CD8-positive, alpha-beta memory T cell (primary cell): Measurements from ENCODE around the gene PLEKHF1. TPM values are rescaled to one million over a fixed set of nuclear protein-coding genes. Genes with fewer than 3 reads are reported as not detected.

Experiments
- CTCF ChIA-PET: fragments of 350-600 bp; sonication (Branson Sonifier 250); formaldehyde crosslinking; loops from one replicate; lab custom pipeline; 2021; ENCODE audit warnings: antibody characterized with exemption; lab: Charles Lee
- POLR2A ChIA-PET: fragments of 350-600 bp; sonication (Branson Sonifier 250); formaldehyde crosslinking; loops from one replicate; lab custom pipeline; 2021; ENCODE audit warnings: antibody characterized with exemption; lab: Charles Lee
- DNase-seq, 5 donors: peaks; one replicate each; pipeline versions ENCODE4 v3.0.0 to v3.0.0-alpha.2; 2020 to 2022; ENCODE audit warnings: mixed read lengths in 1 of 5
- H3K27ac ChIP-seq: one replicate; pipeline ENCODE4 v1.7.0; 2013; ENCODE audit warnings: low read depth, mild to moderate bottlenecking, low read length, moderate library complexity
- H3K27me3 ChIP-seq: 2 replicates; pipeline ENCODE4 v1.7.0; 2013; ENCODE audit warnings: low read length, mild to moderate bottlenecking; ENCODE audit not compliant: insufficient read depth, poor library complexity, severe bottlenecking
- H3K36me3 ChIP-seq: 2 replicates; pipeline ENCODE4 v1.7.0; 2013; ENCODE audit warnings: mild to moderate bottlenecking, low read length, moderate library complexity; ENCODE audit not compliant: insufficient read depth
- H3K4me1 ChIP-seq: 2 replicates; pipeline ENCODE4 v1.7.0; 2013; ENCODE audit warnings: mild to moderate bottlenecking, low read length, moderate library complexity; ENCODE audit not compliant: insufficient read depth
- H3K4me3 ChIP-seq: 2 replicates; pipeline ENCODE4 v1.7.0; 2013; ENCODE audit warnings: mild to moderate bottlenecking, low read length
- H3K9me3 ChIP-seq: 2 replicates; pipeline ENCODE4 v1.7.0; 2013; ENCODE audit warnings: mild to moderate bottlenecking, low read length
- H3K27ac Mint-ChIP-seq, 8 donors: one replicate each; pipeline ENCODE4 v1.8.0; 2020 to 2021; ENCODE audit warnings: mixed read lengths in 8 of 8, mild to moderate bottlenecking in 6 of 8, inconsistent platforms in 3 of 8, moderate library complexity in 3 of 8
- H3K27me3 Mint-ChIP-seq, 2 donors: one replicate each; pipeline ENCODE4 v1.8.0; 2020 to 2021; ENCODE audit warnings: mixed read lengths in 2 of 2, mild to moderate bottlenecking in 1 of 2, moderate library complexity in 1 of 2
- H3K36me3 Mint-ChIP-seq, 3 donors: one replicate each; pipeline ENCODE4 v1.8.0; 2020 to 2021; ENCODE audit warnings: mixed read lengths in 3 of 3, inconsistent platforms in 1 of 3, mild to moderate bottlenecking in 1 of 3
- H3K4me1 Mint-ChIP-seq, 3 donors: one replicate each; pipeline ENCODE4 v1.8.0; 2020 to 2021; ENCODE audit warnings: mixed read lengths in 3 of 3, inconsistent platforms in 1 of 3, mild to moderate bottlenecking in 1 of 3
- H3K4me3 Mint-ChIP-seq, 7 donors: one replicate each; pipeline ENCODE4 v1.8.0; 2020 to 2021; ENCODE audit warnings: mixed read lengths in 7 of 7, mild to moderate bottlenecking in 6 of 7, moderate library complexity in 4 of 7, inconsistent platforms in 2 of 7
- H3K9me3 Mint-ChIP-seq, 5 donors: one replicate each; pipeline ENCODE4 v1.8.0; 2020 to 2022; ENCODE audit warnings: mixed read lengths in 5 of 5, mild to moderate bottlenecking in 3 of 5, moderate library complexity in 2 of 5, inconsistent platforms in 1 of 5
- polyA plus RNA-seq: library from polyadenylated mRNA; unstranded; fragments of 300-500 nt; fragmentation: Illumina TruSeq; gene quantifications from one replicate; pipeline ENCODE4 v1.2.3, GENCODE V29; 2021
- total RNA-seq, 2 experiments: library from RNA; stranded (reverse); gene quantifications; one replicate each; pipeline ENCODE4 v1.2.3, GENCODE V29; 2021

PLEKHF1 gene
- total and polyA plus RNA-seq, 3 experiments from 2014 or later: 21.3 to 57.7 (median 23.0) TPM

DNA sequence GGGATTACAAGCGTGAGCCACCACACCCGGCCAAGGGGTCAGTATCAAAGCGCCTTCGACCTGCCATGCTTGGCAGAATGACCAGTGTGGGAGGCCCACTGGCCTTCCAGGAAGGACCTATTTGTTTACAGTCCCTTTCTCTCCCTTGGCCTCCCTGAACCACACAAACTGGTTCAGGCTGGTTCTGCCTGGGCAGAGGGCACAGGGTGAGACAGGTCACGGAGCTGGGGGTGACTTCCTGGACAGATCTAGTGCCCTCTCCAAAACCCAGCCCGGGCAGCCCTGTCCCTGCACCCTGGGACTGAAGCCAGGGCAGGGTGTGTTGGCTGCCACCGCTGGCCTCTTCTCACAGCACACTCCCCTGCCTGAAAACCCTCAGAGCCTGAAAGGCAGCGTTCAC is 11.3 kb downstream of the PLEKHF1 start:
- Mint-ChIP-seq H3K36me3 (peaks cover 1 to 46% (median 4%) of the 10 kb centered on the region in 3 donors), H3K4me3 (peak overlapping the region in 6 of 7 donors; percentile 50 to 84 (median 66)), H3K27me3 (no peaks in the 10 kb centered on the region), H3K9me3 (no peaks in the 10 kb centered on the region), H3K27ac (peak overlapping the region; percentile 75 to 96 (median 87)), H3K4me1 (peaks cover 72 to 94% (median 79%) of the 10 kb centered on the region in 3 donors)
- Histone ChIP-seq H3K27me3 (no peaks in the 10 kb centered on the region), H3K36me3 (peaks cover 26% of the 10 kb centered on the region), H3K4me1 (peaks cover 97% of the 10 kb centered on the region), H3K27ac (peak overlapping the region; percentile 21), H3K4me3 (peak overlapping the region; percentile 16), H3K9me3 (no peaks in the 10 kb centered on the region)
- POLR2A ChIA-PET: no interaction called here
- DNase-seq: no peak
- CTCF ChIA-PET: interaction anchor here (1.6 to 8.0 kb wide), 4 partner anchors 10 to 67 kb away, joined by 4 to 85 read pairs (median 54); partner anchors contain the start of genes C19orf12 and PLEKHF1

DNA sequence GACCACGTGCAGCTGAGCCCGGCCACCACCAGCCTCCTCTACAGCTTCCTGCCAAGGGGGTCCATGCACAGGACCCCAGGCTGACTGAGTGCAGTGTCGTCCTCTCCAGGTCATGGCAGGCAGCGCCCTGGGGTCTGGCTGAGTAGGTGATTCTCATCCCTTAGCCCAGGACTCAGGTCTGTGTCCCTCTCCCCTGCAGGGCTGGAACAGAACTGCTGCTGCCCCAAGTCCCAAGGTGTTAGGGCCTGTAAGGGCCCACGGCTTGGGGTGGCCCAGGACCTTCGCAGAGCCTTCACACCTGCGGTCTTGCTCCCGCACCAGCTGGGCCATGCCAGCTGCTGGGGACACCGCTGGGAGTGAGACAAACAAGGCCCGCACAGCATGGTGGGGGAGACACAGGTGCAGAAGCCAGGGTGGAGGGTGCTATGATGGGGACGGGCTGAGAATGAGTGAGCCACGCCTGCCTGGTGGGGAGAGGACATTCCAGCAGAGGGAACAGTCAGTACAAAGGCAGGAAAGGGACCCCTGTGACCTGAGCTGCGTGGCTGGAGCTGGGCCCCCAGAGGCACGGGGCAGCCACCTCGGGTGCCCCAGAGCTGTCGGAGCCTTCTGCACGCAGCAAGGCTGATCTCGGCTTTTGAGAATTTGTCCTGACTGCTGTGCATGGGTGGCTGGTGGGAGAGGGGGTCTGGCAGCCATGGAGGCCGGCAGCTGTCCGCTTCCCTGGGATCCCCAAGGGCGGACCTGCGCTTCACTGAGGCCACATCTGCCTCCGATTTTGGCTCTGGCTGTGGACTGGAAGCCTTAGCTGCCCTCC is 11.9 kb downstream of the PLEKHF1 start:
- no peaks in the 10 kb centered on the region for H3K9me3 ChIP-seq
- H3K4me3 ChIP-seq: peak overlapping the region; percentile 16
- Mint-ChIP-seq H3K4me3 (peak overlapping the region in 6 of 7 donors; percentile 50 to 84 (median 66)), H3K36me3 (peaks cover 0 to 46% (median 1%) of the 10 kb centered on the region in 3 donors), H3K27ac (peak overlapping the region; percentile 75 to 96 (median 87)), H3K4me1 (peaks cover 72 to 94% (median 79%) of the 10 kb centered on the region in 3 donors), H3K9me3 (no peaks in the 10 kb centered on the region), H3K27me3 (no peaks in the 10 kb centered on the region)
- no peaks in the 10 kb centered on the region for H3K27me3 ChIP-seq
- CTCF ChIA-PET: interaction anchor here (1.2 to 8.0 kb wide), 7 partner anchors 11 to 67 kb away, joined by 3 to 85 read pairs (median 6); partner anchors contain the start of gene PLEKHF1
- peaks cover 26% of the 10 kb centered on the region for H3K36me3 ChIP-seq
- H3K4me1 ChIP-seq: peaks cover 97% of the 10 kb centered on the region
- POLR2A ChIA-PET: interaction anchor here (3.4 kb wide), 1 partner anchor 9 kb away, joined by 17 read pairs; no protein-coding TSS in a partner anchor
- H3K27ac ChIP-seq: peak overlapping the region; percentile 21
- DNase-seq: no peak

- Histone ChIP-seq H3K27me3 (no peaks in the 10 kb centered on the region), H3K36me3 (peaks cover 26% of the 10 kb centered on the region), H3K9me3 (no peaks in the 10 kb centered on the region), H3K4me1 (peaks cover 92% of the 10 kb centered on the region), H3K27ac (no peak overlapping the region), H3K4me3 (no peak overlapping the region)
- Mint-ChIP-seq H3K4me1 (peaks cover 64 to 93% (median 78%) of the 10 kb centered on the region in 3 donors), H3K4me3 (peak overlapping the region in 2 of 7 donors; percentile 20 to 56), H3K9me3 (no peaks in the 10 kb centered on the region), H3K27me3 (no peaks in the 10 kb centered on the region), H3K27ac (peak overlapping the region in 6 of 8 donors; percentile 63 to 88 (median 80)), H3K36me3 (peaks cover 0 to 40% (median 1%) of the 10 kb centered on the region in 3 donors)
- POLR2A ChIA-PET: interaction anchor here (1.0 to 3.4 kb wide), 2 partner anchors 11 to 72 kb away, joined by 3 to 17 read pairs; partner anchors contain the start of gene POP4
- CTCF ChIA-PET: interaction anchor here (1.3 to 8.0 kb wide), 6 partner anchors 12 to 69 kb away, joined by 5 to 85 read pairs (median 12); partner anchors contain the start of genes C19orf12 and PLEKHF1
- DNase-seq: no peak
Measured at GRCh38 chr19:29678484-29679106, 13.3 kb downstream of the PLEKHF1 start.

- H3K4me3 ChIP-seq: peak overlapping the region; percentile 50
- POLR2A ChIA-PET: interaction anchor here (0.5 to 3.4 kb wide), 3 partner anchors 12 to 74 kb away, joined by 3 to 17 read pairs (median 3); partner anchors contain the start of gene POP4
- no peaks in the 10 kb centered on the region for H3K27me3 Mint-ChIP-seq
Measured at GRCh38 chr19:29679598-29680210, 14.4 kb downstream of the PLEKHF1 start.

GRCh38 chr19:29680447-29680846 is 15.2 kb downstream of the PLEKHF1 start:
- H3K27me3 Mint-ChIP-seq: no peaks in the 10 kb centered on the region
- H3K4me3 ChIP-seq: peak overlapping the region; percentile 50
- peak overlapping the region; percentile 25 for H3K27ac ChIP-seq
- no peaks in the 10 kb centered on the region for H3K9me3 Mint-ChIP-seq
- H3K36me3 Mint-ChIP-seq: peaks cover 0 to 25% (median 1%) of the 10 kb centered on the region in 3 donors
- no peaks in the 10 kb centered on the region for H3K9me3 ChIP-seq
- H3K4me1 ChIP-seq: peaks cover 73% of the 10 kb centered on the region
- peaks cover 16% of the 10 kb centered on the region for H3K36me3 ChIP-seq
- ChIA-PET POLR2A (interaction anchor here (1.0 to 3.4 kb wide), 3 partner anchors 8 to 14 kb away, joined by 5 to 17 read pairs (median 14); no protein-coding TSS in a partner anchor), CTCF (interaction anchor here (1.0 to 8.0 kb wide), 6 partner anchors 8 to 71 kb away, joined by 3 to 85 read pairs (median 17); partner anchors contain the start of genes C19orf12 and PLEKHF1)
- H3K4me1 Mint-ChIP-seq: peaks cover 64 to 81% (median 75%) of the 10 kb centered on the region in 3 donors
- no peaks in the 10 kb centered on the region for H3K27me3 ChIP-seq
- peak overlapping the region; percentile 26 to 83 (median 78) for H3K4me3 Mint-ChIP-seq
- peak overlapping the region; percentile 81 to 97 (median 94) for H3K27ac Mint-ChIP-seq
- DNase-seq: peak; percentile 79 to 90 (median 86)

More at GRCh38 chr19:29679598-29680210, 14.4 kb downstream of the PLEKHF1 start:
- H3K9me3 ChIP-seq: no peaks in the 10 kb centered on the region
- H3K9me3 Mint-ChIP-seq: no peaks in the 10 kb centered on the region
- H3K36me3 Mint-ChIP-seq: peaks cover 0 to 33% (median 1%) of the 10 kb centered on the region in 3 donors
- no peak for DNase-seq
- peak overlapping the region; percentile 25 for H3K27ac ChIP-seq
- CTCF ChIA-PET: interaction anchor here (1.0 to 8.0 kb wide), 5 partner anchors 8 to 70 kb away, joined by 3 to 85 read pairs (median 17); partner anchors contain the start of genes C19orf12 and PLEKHF1
- H3K4me1 Mint-ChIP-seq: peaks cover 63 to 89% (median 78%) of the 10 kb centered on the region in 3 donors
- peak overlapping the region; percentile 81 to 97 (median 95) for H3K27ac Mint-ChIP-seq
- H3K4me1 ChIP-seq: peaks cover 81% of the 10 kb centered on the region
- H3K36me3 ChIP-seq: peaks cover 23% of the 10 kb centered on the region
- no peaks in the 10 kb centered on the region for H3K27me3 ChIP-seq
- peak overlapping the region; percentile 70 to 83 (median 77) for H3K4me3 Mint-ChIP-seq

GRCh38 chr19:29680937-29681336 is 15.7 kb downstream of the PLEKHF1 start:
- Mint-ChIP-seq H3K4me3 (peak overlapping the region; percentile 26 to 83 (median 78)), H3K9me3 (no peaks in the 10 kb centered on the region), H3K4me1 (peaks cover 62 to 77% (median 70%) of the 10 kb centered on the region in 3 donors), H3K27ac (peak overlapping the region; percentile 81 to 97 (median 94)), H3K27me3 (no peaks in the 10 kb centered on the region), H3K36me3 (peaks cover 0 to 20% (median 1%) of the 10 kb centered on the region in 3 donors)
- Histone ChIP-seq H3K36me3 (peaks cover 11% of the 10 kb centered on the region), H3K4me3 (peak overlapping the region; percentile 46), H3K4me1 (peaks cover 68% of the 10 kb centered on the region), H3K27me3 (no peaks in the 10 kb centered on the region), H3K9me3 (no peaks in the 10 kb centered on the region), H3K27ac (peak overlapping the region; percentile 7)
- no peak for DNase-seq
- ChIA-PET POLR2A (interaction anchor here (0.9 to 2.5 kb wide), 6 partner anchors 9 to 75 kb away, joined by 3 to 14 read pairs (median 4); partner anchors contain the start of genes PLEKHF1 and POP4), CTCF (interaction anchor here (1.6 to 8.0 kb wide), 7 partner anchors 9 to 71 kb away, joined by 8 to 85 read pairs (median 17); partner anchors contain the start of genes C19orf12 and PLEKHF1)
